ENCODE results near the gene GPALPP1. TPM values are rescaled to one million over a fixed set of nuclear protein-coding genes. Genes with fewer than 3 reads are reported as not detected.
"Not testable (repeated sequence)": the region's sequence is repeated elsewhere in the genome, so short reads cannot be mapped to it uniquely, and the experiment has no call there.

The GPALPP1 gene
- total RNA-seq (28.3 and 38.7 TPM in 2 replicates), polyA plus RNA-seq (16.8 and 30.0 TPM in 2 replicates)

- peak; percentile 96 to 99 for DNase-seq (ENCODE audit: low read depth in 1 of 2, low spot score in 1 of 2)
- no peaks in the 10 kb centered on the region for H3K27me3 ChIP-seq
- H3K36me3 ChIP-seq, result peaks cover 6% of the 10 kb centered on the region
- H3K27ac ChIP-seq, result peak within 1 kb of the TSS; percentile 98
- peak within 1 kb of the TSS; percentile 93 for H3K4me3 ChIP-seq
- peaks cover 14% of the 10 kb centered on the region for H3K4me1 ChIP-seq (ENCODE audit: low read depth)
- no peaks in the 10 kb centered on the region for H3K9me3 ChIP-seq (ENCODE audit: low read depth)
- no peak for TF ChIP-seq CTCF (IDR thresholded peaks at IDR 0.05; ENCODE audit: low read depth, low read length)
These were observed at the start of gene GPALPP1, which contains the start of gene NUFIP1 for GRCh38 chr13:44989071-44989889. GPALPP1 (plus strand) TSS chr13:44989538; CDS start chr13:44989655, 117 bp downstream. NUFIP1 (minus strand) TSS chr13:44989471; CDS start chr13:44989436, 35 bp downstream.

GRCh38 chr13:44943411-44943810, 45.9 kb upstream of the GPALPP1 start:
- DNase-seq (ENCODE audit: low read depth in 1 of 2, low spot score in 1 of 2), result peak in 1 of 2 donors; percentile 39
- H3K9me3 ChIP-seq (ENCODE audit: low read depth); H3K27me3 ChIP-seq; H3K4me3 ChIP-seq; H3K27ac ChIP-seq; H3K4me1 ChIP-seq (ENCODE audit: low read depth): not testable (repeated sequence)
- peaks cover 13% of the 10 kb centered on the region for H3K36me3 ChIP-seq

- Histone ChIP-seq H3K4me1 (ENCODE audit: low read depth) (no peaks in the 10 kb centered on the region), H3K9me3 (ENCODE audit: low read depth) (no peaks in the 10 kb centered on the region), H3K36me3 (no peaks in the 10 kb centered on the region), H3K27me3 (no peaks in the 10 kb centered on the region), H3K27ac (no peak overlapping the region), H3K4me3 (no peak overlapping the region)
- TF ChIP-seq CTCF (IDR thresholded peaks at IDR 0.05; ENCODE audit: low read depth, low read length), result no peak
- no peak for DNase-seq (ENCODE audit: low read depth in 1 of 2, low spot score in 1 of 2)
These were observed 38.2 kb upstream of the GPALPP1 start for GRCh38 chr13:44951184-44951583.

GRCh38 chr13:44952671-44953070, 36.7 kb upstream of the GPALPP1 start:
- no peak for DNase-seq (ENCODE audit: low read depth in 1 of 2, low spot score in 1 of 2)
- Histone ChIP-seq H3K4me3 (no peak overlapping the region), H3K27me3 (no peaks in the 10 kb centered on the region), H3K4me1 (ENCODE audit: low read depth) (no peaks in the 10 kb centered on the region), H3K36me3 (no peaks in the 10 kb centered on the region), H3K27ac (no peak overlapping the region), H3K9me3 (ENCODE audit: low read depth) (no peaks in the 10 kb centered on the region)
- no peak for TF ChIP-seq CTCF (IDR thresholded peaks at IDR 0.05; ENCODE audit: low read depth, low read length)

- Histone ChIP-seq H3K4me3 (no peak overlapping the region), H3K4me1 (ENCODE audit: low read depth) (no peaks in the 10 kb centered on the region), H3K27ac (no peak overlapping the region), H3K9me3 (ENCODE audit: low read depth) (no peaks in the 10 kb centered on the region), H3K27me3 (no peaks in the 10 kb centered on the region), H3K36me3 (peaks cover 3% of the 10 kb centered on the region)
- TF ChIP-seq CTCF (IDR thresholded peaks at IDR 0.05; ENCODE audit: low read depth, low read length), result no peak
- no peak for DNase-seq (ENCODE audit: low read depth in 1 of 2, low spot score in 1 of 2)
These were observed 35.1 kb upstream of the GPALPP1 start for GRCh38 chr13:44954224-44954623.

- TF ChIP-seq CTCF (IDR thresholded peaks at IDR 0.05; ENCODE audit: low read depth, low read length), result no peak
- peaks cover 3% of the 10 kb centered on the region for H3K36me3 ChIP-seq
- H3K27me3 ChIP-seq, result no peaks in the 10 kb centered on the region
- no peaks in the 10 kb centered on the region for H3K9me3 ChIP-seq (ENCODE audit: low read depth)
- H3K4me1 ChIP-seq (ENCODE audit: low read depth), result no peaks in the 10 kb centered on the region
- H3K4me3 ChIP-seq, result no peak overlapping the region
- H3K27ac ChIP-seq, result no peak overlapping the region
- peak in 1 of 2 donors; percentile 43 for DNase-seq (ENCODE audit: low read depth in 1 of 2, low spot score in 1 of 2)
These were observed 33.9 kb upstream of the GPALPP1 start for GRCh38 chr13:44955406-44955805.

All from cardiac muscle cell (in vitro differentiated cells and primary cell).